Epithelial cell of proximal tubule (primary cell): ENCODE measurements around the gene TLE5. TPM values are rescaled to one million over a fixed set of nuclear protein-coding genes. Genes with fewer than 3 reads are reported as not detected.

Source experiments
- DNase-seq: peaks from one replicate; pipeline ENCODE4 v3.0.0-alpha.2; 2011; ENCODE audit warnings: low read depth
- H3K4me3 ChIP-seq: 2 replicates; pipeline ENCODE4 v1.5.1; 2011; ENCODE audit warnings: low read depth, mild to moderate bottlenecking, low read length
- total RNA-seq: library from RNA; depleted of rRNA; stranded (reverse); fragments of >200 nt; gene quantifications from 2 replicates; pipeline ENCODE4 v1.2.3, GENCODE V29; 2015
- TF ChIP-seq, protein P1 (sequence below): conservative IDR thresholded peaks from 2 replicates; pipeline ENCODE4 v1.5.1; 2012; ENCODE audit warnings: low read depth, mild to moderate bottlenecking, low read length

The TLE5 gene, protein sequence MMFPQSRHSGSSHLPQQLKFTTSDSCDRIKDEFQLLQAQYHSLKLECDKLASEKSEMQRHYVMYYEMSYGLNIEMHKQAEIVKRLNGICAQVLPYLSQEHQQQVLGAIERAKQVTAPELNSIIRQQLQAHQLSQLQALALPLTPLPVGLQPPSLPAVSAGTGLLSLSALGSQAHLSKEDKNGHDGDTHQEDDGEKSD
- total RNA-seq: 238 and 310 TPM in 2 replicates

DNA sequence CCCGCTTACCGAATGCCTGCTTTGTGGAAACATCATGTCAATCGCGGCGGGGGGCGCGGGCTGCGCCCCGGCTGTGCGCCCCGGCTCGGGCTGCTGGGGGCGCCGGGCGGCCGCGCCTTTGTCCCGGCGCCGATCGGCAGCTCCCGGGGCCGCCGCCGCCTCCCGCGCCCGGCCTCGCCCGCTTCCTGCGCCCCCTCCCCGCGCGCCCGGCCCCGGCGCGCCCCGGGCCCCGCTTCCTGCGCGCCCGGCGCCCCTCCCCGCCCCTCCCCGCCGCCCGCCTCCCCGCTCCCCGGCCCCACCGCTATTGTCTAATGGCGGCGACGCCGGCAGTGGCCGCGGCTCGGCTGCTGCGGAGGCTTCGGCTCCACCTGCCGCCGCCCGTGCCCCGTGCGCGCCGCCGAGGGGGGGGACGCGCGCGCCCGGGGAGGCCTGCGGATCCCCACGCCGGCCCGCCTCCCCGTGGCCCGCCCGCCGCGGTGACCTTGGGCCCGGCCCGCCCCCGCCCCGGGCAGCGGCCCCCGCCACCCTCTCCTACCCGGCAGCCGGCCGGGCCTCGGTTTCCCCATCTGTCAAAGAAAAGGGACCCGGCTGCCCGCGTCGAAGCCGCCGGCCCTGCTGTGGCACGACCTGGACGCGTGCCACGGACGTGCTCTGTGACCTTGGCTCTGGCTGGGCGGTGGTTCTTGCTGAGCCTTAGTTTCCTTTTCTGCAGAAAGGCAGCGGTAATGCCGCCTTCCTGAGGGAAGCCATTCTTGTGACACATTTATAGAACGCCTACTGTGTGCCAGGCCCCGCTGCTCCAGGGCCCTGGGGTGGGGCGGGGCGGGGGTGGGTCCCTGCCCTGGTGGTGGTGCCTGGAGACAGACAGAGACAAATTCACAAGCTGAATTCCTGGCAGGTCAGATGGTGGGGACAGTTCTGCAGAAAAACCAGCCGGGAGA lies at the start of gene TLE5:
TLE5 (minus strand) TSS at position 331 of the 941 bp plus-strand sequence; CDS start at position 36, 295 bp downstream.
- H3K4me3 ChIP-seq: peak within 1 kb of the TSS; percentile 87
- TF ChIP-seq, protein P1, sequence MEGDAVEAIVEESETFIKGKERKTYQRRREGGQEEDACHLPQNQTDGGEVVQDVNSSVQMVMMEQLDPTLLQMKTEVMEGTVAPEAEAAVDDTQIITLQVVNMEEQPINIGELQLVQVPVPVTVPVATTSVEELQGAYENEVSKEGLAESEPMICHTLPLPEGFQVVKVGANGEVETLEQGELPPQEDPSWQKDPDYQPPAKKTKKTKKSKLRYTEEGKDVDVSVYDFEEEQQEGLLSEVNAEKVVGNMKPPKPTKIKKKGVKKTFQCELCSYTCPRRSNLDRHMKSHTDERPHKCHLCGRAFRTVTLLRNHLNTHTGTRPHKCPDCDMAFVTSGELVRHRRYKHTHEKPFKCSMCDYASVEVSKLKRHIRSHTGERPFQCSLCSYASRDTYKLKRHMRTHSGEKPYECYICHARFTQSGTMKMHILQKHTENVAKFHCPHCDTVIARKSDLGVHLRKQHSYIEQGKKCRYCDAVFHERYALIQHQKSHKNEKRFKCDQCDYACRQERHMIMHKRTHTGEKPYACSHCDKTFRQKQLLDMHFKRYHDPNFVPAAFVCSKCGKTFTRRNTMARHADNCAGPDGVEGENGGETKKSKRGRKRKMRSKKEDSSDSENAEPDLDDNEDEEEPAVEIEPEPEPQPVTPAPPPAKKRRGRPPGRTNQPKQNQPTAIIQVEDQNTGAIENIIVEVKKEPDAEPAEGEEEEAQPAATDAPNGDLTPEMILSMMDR: no peak
- DNase-seq: no peak

DNA sequence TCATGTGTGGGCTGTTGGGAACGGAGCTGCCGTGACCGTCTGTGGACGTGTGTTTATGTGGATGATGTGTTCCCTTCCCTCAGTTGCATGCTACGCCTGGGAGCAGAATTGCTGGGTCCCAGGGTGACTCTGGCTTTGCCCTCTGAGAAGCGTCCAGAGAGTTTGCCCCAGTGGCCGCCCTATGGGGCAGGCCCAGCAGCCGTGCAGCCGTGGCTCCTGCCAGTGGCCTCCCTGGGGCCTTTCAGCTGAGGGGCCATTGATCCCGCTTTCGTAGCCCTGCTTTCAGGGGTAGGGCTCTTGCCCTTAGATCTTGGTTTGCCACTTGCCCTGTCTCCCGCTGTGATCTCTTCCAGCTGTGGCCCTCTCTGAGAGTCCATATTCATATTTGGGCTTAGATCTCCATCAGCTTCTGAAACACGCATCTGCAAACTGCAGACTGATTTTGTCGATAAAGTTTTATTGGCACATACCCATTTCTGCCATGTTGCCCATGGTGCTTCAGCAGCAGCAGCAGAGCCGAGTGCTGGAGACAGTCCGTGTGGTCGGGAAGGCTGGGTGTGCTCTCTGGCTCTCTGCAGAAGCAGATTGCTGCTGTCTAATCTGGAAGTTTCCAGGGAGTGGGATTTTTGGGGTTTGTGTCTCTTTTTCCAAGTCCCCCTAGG lies 49.4 kb upstream of the TLE5 start:
- TF ChIP-seq, protein P1: no peak
- H3K4me3 ChIP-seq: no peak overlapping the region
- DNase-seq: no peak

DNA sequence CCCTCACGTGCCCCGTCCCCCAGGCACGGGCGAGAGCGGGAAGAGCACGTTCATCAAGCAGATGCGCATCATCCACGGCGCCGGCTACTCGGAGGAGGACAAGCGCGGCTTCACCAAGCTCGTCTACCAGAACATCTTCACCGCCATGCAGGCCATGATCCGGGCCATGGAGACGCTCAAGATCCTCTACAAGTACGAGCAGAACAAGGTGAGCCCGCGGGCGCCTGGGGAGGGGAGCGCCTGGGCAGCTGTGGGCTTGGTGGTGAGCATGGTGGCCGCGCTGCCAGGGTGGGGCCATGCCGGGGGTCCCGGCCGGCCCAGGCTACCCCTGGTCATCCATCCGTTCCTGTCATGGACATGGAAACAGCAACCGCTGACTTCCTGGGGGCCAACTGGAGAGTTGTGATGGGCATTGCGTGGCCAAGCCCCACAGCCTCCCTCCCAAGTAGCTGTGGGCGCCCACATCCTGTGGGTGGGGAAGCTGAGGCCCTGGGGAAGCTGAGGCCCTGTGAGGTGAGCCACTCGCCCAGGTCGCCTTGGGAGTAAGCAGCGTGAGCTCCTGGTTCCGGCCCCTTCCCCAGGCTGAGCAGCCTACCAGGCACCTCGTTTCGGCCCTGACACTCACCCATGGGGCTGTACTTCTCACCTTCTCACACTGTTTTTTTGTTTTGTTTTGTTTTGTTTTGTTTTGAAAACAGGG lies 48.0 kb upstream of the TLE5 start:
- TF ChIP-seq, protein P1: no peak
- H3K4me3 ChIP-seq: no peak overlapping the region
- no peak for DNase-seq

DNA sequence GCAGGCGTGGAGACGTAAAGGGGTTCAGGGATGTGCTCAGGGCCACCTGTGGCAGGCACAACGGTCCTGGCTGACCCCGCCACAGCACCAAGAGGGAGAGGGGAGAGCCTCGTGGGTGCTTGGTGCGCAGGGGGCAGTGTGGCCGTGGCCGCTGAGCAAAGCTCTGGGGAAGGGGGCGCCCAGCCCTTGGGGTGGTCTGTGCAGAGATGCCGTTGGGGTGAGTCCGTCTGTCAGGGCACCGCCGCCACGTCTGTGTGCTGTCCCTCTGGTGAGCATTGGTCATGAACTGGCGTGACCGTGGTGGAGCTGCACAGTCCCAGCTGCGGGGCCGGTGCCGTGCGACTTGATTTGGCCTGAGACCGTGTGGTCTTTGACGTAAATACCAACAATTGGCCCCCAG lies 47.2 kb upstream of the TLE5 start:
- TF ChIP-seq, protein P1: no peak
- no peak for DNase-seq

DNA sequence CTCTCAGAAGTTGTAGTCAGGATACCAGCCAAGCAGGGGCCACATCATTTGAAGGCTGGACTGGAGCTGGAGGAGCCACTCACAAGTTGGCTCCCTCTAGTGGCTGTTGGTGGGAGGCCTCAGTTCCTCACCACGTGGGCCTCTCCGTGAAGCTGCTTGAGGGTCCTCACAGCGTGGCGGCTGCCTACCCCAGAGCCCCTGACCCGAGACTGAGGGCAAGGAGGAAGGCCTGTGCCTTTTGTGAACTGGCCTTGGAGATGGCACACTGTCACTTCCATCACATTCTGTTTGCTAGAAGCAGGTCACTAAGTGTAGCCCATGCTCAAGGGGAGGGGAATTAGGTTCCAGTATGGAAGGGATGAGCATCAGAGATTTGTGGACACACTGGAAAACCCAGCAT lies 46.5 kb upstream of the TLE5 start:
- DNase-seq: no peak
- H3K4me3 ChIP-seq: no peak overlapping the region
- TF ChIP-seq, protein P1: peak; percentile 90

More for the DNA sequence above, 47.2 kb upstream of the TLE5 start:
- no peak overlapping the region for H3K4me3 ChIP-seq

DNA sequence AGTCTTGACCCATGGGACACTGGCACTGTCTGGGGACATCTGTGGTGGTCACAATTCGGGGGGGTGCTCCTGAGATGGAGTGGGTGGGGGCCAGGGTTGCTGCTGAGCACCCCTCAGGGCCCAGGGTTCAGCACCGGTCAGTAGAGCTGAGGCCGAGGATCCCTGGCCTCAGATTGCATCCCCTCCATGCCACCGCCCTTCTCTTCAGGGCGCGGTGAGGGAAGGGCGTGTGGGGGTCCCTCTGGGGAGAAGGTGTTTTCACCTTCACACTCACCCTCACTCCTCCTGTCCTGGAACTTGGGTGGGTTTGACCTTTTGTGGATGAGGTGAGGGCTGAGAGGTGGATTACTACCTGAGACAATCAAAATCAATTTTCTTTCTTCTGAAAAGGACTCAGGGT lies 45.4 kb upstream of the TLE5 start:
- TF ChIP-seq, protein P1: no peak
- DNase-seq: no peak
- no peak overlapping the region for H3K4me3 ChIP-seq
